Spinal cord (tissue), 10 donors: Measurements from ENCODE around the gene TAF4. TPM values are rescaled to one million over a fixed set of nuclear protein-coding genes. Genes with fewer than 3 reads are reported as not detected.

Experiments used
- DNase-seq, 6 donors: peaks; one replicate each; pipeline versions ENCODE4 v3.0.0 to v3.0.0-alpha.2; 2013 to 2015; ENCODE audit warnings: low spot score in 6 of 6, low read depth in 4 of 6
- H3K27ac ChIP-seq: one replicate; pipeline ENCODE4 v1.5.1; 2013; ENCODE audit warnings: low read depth, low read length, control low read depth
- H3K27me3 ChIP-seq: one replicate; pipeline ENCODE4 v1.6.1; 2013; ENCODE audit warnings: low read length; ENCODE audit not compliant: control insufficient read depth, insufficient read depth
- H3K36me3 ChIP-seq: one replicate; pipeline ENCODE4 v1.6.1; 2013; ENCODE audit warnings: low read length; ENCODE audit not compliant: control insufficient read depth, insufficient read depth
- H3K4me1 ChIP-seq: one replicate; pipeline ENCODE4 v1.6.1; 2013; ENCODE audit warnings: low read length; ENCODE audit not compliant: control insufficient read depth, insufficient read depth
- H3K4me3 ChIP-seq: one replicate; pipeline ENCODE4 v1.5.1; 2013; ENCODE audit warnings: low read depth, low read length, control low read depth
- H3K9me3 ChIP-seq: one replicate; pipeline ENCODE4 v1.6.1; 2013; ENCODE audit warnings: low read length; ENCODE audit not compliant: control insufficient read depth, insufficient read depth
- WGBS: methylation state at CpG from one replicate; pipeline ENCODE4 v1.1.5; 2013; ENCODE audit warnings: missing lambda C conversion rate; ENCODE audit not compliant: insufficient coverage; 5-methylcytosine and 5-hydroxymethylcytosine counted together
- polyA plus RNA-seq, 2 donors: library from polyadenylated mRNA; unstranded; fragments of 120-200 nt; gene quantifications; one replicate each; pipeline ENCODE4 v1.2.1, GENCODE V29; 2013; ENCODE audit not compliant: insufficient read length in 2 of 2
- total RNA-seq, 2 donors: library from RNA; depleted of rRNA in 1 of 2; stranded (reverse); fragments of 120-200 nt in 1 of 2; fragments of >200 nt in 1 of 2; gene quantifications; one replicate each; pipeline versions ENCODE4 v1.2.3 to v1.2.4, GENCODE V29; 2013 to 2014
- donor health status: healthy.

TAF4 gene
- total and polyA plus RNA-seq, 4 donors = 7.2 to 20.4 (median 13.0) TPM

- WGBS = 0% methylated on average over 6 of the region's 13 CpGs
- Histone ChIP-seq H3K27me3 (no peaks in the 10 kb centered on the region), H3K4me1 (peaks cover 13% of the 10 kb centered on the region), H3K27ac (no peak overlapping the region), H3K36me3 (peaks cover 81% of the 10 kb centered on the region), H3K4me3 (no peak overlapping the region), H3K9me3 (no peaks in the 10 kb centered on the region)
- DNase-seq = peak; percentile 15 to 85 (median 40)
Measured at GRCh38 chr20:62010551-62011402, 54.9 kb downstream of the TAF4 start.

- WGBS = 93% methylated on average over 32 of the region's 32 CpGs
- no peaks in the 10 kb centered on the region for H3K27me3 ChIP-seq
- H3K27ac ChIP-seq = no peak overlapping the region
- H3K4me3 ChIP-seq = no peak overlapping the region
- no peak for DNase-seq
- no peaks in the 10 kb centered on the region for H3K9me3 ChIP-seq
- H3K36me3 ChIP-seq = peaks cover 86% of the 10 kb centered on the region
- peaks cover 6% of the 10 kb centered on the region for H3K4me1 ChIP-seq
Measured at GRCh38 chr20:62009869-62010445, 55.7 kb downstream of the TAF4 start.

GRCh38 chr20:62009322-62009721 is 56.4 kb downstream of the TAF4 start:
- Histone ChIP-seq H3K27ac (no peak overlapping the region), H3K9me3 (no peaks in the 10 kb centered on the region), H3K27me3 (no peaks in the 10 kb centered on the region), H3K4me3 (no peak overlapping the region), H3K4me1 (peaks cover 5% of the 10 kb centered on the region), H3K36me3 (peaks cover 87% of the 10 kb centered on the region)
- DNase-seq = no peak
- WGBS = 98% methylated on average over 8 of the region's 13 CpGs

- DNase-seq = no peak
- peaks cover 87% of the 10 kb centered on the region for H3K36me3 ChIP-seq
- no peaks in the 10 kb centered on the region for H3K27me3 ChIP-seq
- WGBS = 92% methylated on average over 7 of the region's 15 CpGs
- no peak overlapping the region for H3K4me3 ChIP-seq
- no peak overlapping the region for H3K27ac ChIP-seq
- H3K9me3 ChIP-seq = no peaks in the 10 kb centered on the region
- H3K4me1 ChIP-seq = peaks cover 5% of the 10 kb centered on the region
Measured at GRCh38 chr20:62008643-62009183, 57.0 kb downstream of the TAF4 start.

- no peak overlapping the region for H3K27ac ChIP-seq
- 86% methylated on average over 13 of the region's 17 CpGs for whole genome bisulfite sequencing
- H3K27me3 ChIP-seq = no peaks in the 10 kb centered on the region
- no peaks in the 10 kb centered on the region for H3K9me3 ChIP-seq
- peaks cover 89% of the 10 kb centered on the region for H3K36me3 ChIP-seq
- DNase-seq = no peak
- no peak overlapping the region for H3K4me3 ChIP-seq
- peaks cover 5% of the 10 kb centered on the region for H3K4me1 ChIP-seq
Measured at GRCh38 chr20:62007127-62007647, 58.5 kb downstream of the TAF4 start.

GRCh38 chr20:62006482-62006881 is 59.2 kb downstream of the TAF4 start:
- no peak for DNase-seq
- WGBS = 98% methylated on average over 22 of the region's 28 CpGs

GRCh38 chr20:62004614-62005013 is 61.1 kb downstream of the TAF4 start:
- no peaks in the 10 kb centered on the region for H3K4me1 ChIP-seq
- no peak overlapping the region for H3K4me3 ChIP-seq
- WGBS = 89% methylated on average over 4 of the region's 5 CpGs
- no peak for DNase-seq
- H3K27ac ChIP-seq = no peak overlapping the region
- H3K27me3 ChIP-seq = no peaks in the 10 kb centered on the region
- peaks cover 91% of the 10 kb centered on the region for H3K36me3 ChIP-seq
- no peaks in the 10 kb centered on the region for H3K9me3 ChIP-seq

More at GRCh38 chr20:62006482-62006881, 59.2 kb downstream of the TAF4 start:
- Histone ChIP-seq H3K27ac (no peak overlapping the region), H3K27me3 (no peaks in the 10 kb centered on the region), H3K4me1 (peaks cover 4% of the 10 kb centered on the region), H3K9me3 (no peaks in the 10 kb centered on the region), H3K4me3 (no peak overlapping the region), H3K36me3 (peaks cover 89% of the 10 kb centered on the region)

- no peak for DNase-seq
- Histone ChIP-seq H3K9me3 (no peaks in the 10 kb centered on the region), H3K27ac (no peak overlapping the region), H3K27me3 (no peaks in the 10 kb centered on the region), H3K4me1 (no peaks in the 10 kb centered on the region), H3K4me3 (no peak overlapping the region), H3K36me3 (peaks cover 91% of the 10 kb centered on the region)
- WGBS = 95% methylated on average over 23 of the region's 24 CpGs
Measured at GRCh38 chr20:62003567-62004405, 61.9 kb downstream of the TAF4 start.

GRCh38 chr20:62002882-62003480 is 62.7 kb downstream of the TAF4 start:
- WGBS = 89% methylated on average over 16 of the region's 18 CpGs
- Histone ChIP-seq H3K36me3 (peaks cover 89% of the 10 kb centered on the region), H3K4me1 (no peaks in the 10 kb centered on the region)

More at GRCh38 chr20:62002882-62003480, 62.7 kb downstream of the TAF4 start:
- no peaks in the 10 kb centered on the region for H3K9me3 ChIP-seq
- no peak overlapping the region for H3K27ac ChIP-seq
- DNase-seq = no peak
- no peak overlapping the region for H3K4me3 ChIP-seq
- no peaks in the 10 kb centered on the region for H3K27me3 ChIP-seq
